H9 (cell line): Measurements from ENCODE around the gene CD19. TPM values are rescaled to one million over a fixed set of nuclear protein-coding genes. Genes with fewer than 3 reads are reported as not detected.

Source experiments
- DNase-seq: peaks from one replicate; pipeline ENCODE4 v3.0.0-alpha.2; 2017
- H2AFZ ChIP-seq: one replicate; pipeline ENCODE4 v1.6.1; 2013; ENCODE audit warnings: mild to moderate bottlenecking, low read length, control low read depth, moderate library complexity
- H2AK5ac ChIP-seq: 2 replicates; pipeline ENCODE4 v1.6.1; 2013; ENCODE audit warnings: low read length, control low read depth, mixed read lengths; ENCODE audit not compliant: insufficient read length
- H2BK120ac ChIP-seq: one replicate; pipeline ENCODE4 v1.6.1; 2013; ENCODE audit warnings: low read depth, mild to moderate bottlenecking, low read length, control low read depth, inconsistent platforms; ENCODE audit not compliant: poor library complexity, severe bottlenecking
- H2BK12ac ChIP-seq: 2 replicates; pipeline ENCODE4 v1.6.1; 2013; ENCODE audit warnings: low read length, control low read depth, mixed read lengths, low read depth; ENCODE audit not compliant: insufficient read length
- H2BK15ac ChIP-seq: 2 replicates; pipeline ENCODE4 v1.6.1; 2013; ENCODE audit warnings: low read depth, low read length, control low read depth
- H2BK20ac ChIP-seq: one replicate; pipeline ENCODE4 v1.6.1; 2013; ENCODE audit warnings: low read depth, mild to moderate bottlenecking, low read length, control low read depth, inconsistent platforms; ENCODE audit not compliant: poor library complexity, severe bottlenecking
- H2BK5ac ChIP-seq: 2 replicates; pipeline ENCODE4 v1.6.1; 2013; ENCODE audit warnings: low read length, control low read depth, mixed read lengths; ENCODE audit not compliant: insufficient read length
- H3K14ac ChIP-seq: 2 replicates; pipeline ENCODE4 v1.6.1; 2013; ENCODE audit warnings: low read length, control low read depth; ENCODE audit not compliant: insufficient read depth
- H3K18ac ChIP-seq: 2 replicates; pipeline ENCODE4 v1.6.1; 2013; ENCODE audit warnings: low read depth, mild to moderate bottlenecking, mixed read lengths, low read length, control low read depth; ENCODE audit not compliant: insufficient read length
- H3K23ac ChIP-seq: 2 replicates; pipeline ENCODE4 v1.6.1; 2013; ENCODE audit warnings: low read length, control low read depth, mixed read lengths, low read depth; ENCODE audit not compliant: insufficient read length
- H3K23me2 ChIP-seq: 2 replicates; pipeline ENCODE4 v1.6.1; 2013; ENCODE audit warnings: low read depth, mild to moderate bottlenecking, mixed read lengths, low read length, control low read depth; ENCODE audit not compliant: insufficient read length, poor library complexity, severe bottlenecking
- H3K27ac ChIP-seq: 2 replicates; pipeline ENCODE4 v1.5.1; 2013; ENCODE audit warnings: low read length, control low read depth, mixed read lengths, low read depth; ENCODE audit not compliant: insufficient read length
- H3K27me3 ChIP-seq: 2 replicates; pipeline ENCODE4 v1.6.1; 2013; ENCODE audit warnings: low read length, control low read depth, inconsistent platforms; ENCODE audit not compliant: insufficient read depth
- H3K4ac ChIP-seq: 2 replicates; pipeline ENCODE4 v1.6.1; 2013; ENCODE audit warnings: low read depth, mild to moderate bottlenecking, control low read depth, inconsistent platforms, low read length, moderate library complexity
- H3K4me1 ChIP-seq: 2 replicates; pipeline ENCODE4 v1.6.1; 2013; ENCODE audit warnings: low read length, control low read depth, inconsistent platforms; ENCODE audit not compliant: insufficient read depth
- H3K4me2 ChIP-seq: 2 replicates; pipeline ENCODE4 v1.6.1; 2013; ENCODE audit warnings: low read length, control low read depth, mixed read lengths; ENCODE audit not compliant: insufficient read length, insufficient read depth
- H3K56ac ChIP-seq: 2 replicates; pipeline ENCODE4 v1.6.1; 2013; ENCODE audit warnings: low read depth, mild to moderate bottlenecking, mixed read lengths, low read length, control low read depth; ENCODE audit not compliant: insufficient read length
- H3K79me1 ChIP-seq: 2 replicates; pipeline ENCODE4 v1.6.1; 2013; ENCODE audit warnings: low read depth, mild to moderate bottlenecking, moderate library complexity, low read length, control low read depth, inconsistent platforms; ENCODE audit not compliant: insufficient read depth, poor library complexity, severe bottlenecking
- H3K79me2 ChIP-seq: 2 replicates; pipeline ENCODE4 v1.6.1; 2013; ENCODE audit warnings: low read length, control low read depth, inconsistent platforms; ENCODE audit not compliant: insufficient read depth
- H3K9ac ChIP-seq: 2 replicates; pipeline ENCODE4 v1.6.1; 2013; ENCODE audit warnings: low read length, control low read depth, mixed read lengths; ENCODE audit not compliant: insufficient read length; ENCODE audit errors: extremely low read depth
- H3K9me3 ChIP-seq: one replicate; pipeline ENCODE4 v1.6.1; 2013; ENCODE audit warnings: low read depth, low read length, inconsistent platforms; ENCODE audit not compliant: control insufficient read depth
- H3T11ph ChIP-seq: one replicate; pipeline ENCODE4 v1.6.1; 2013; ENCODE audit warnings: mild to moderate bottlenecking, low read length, control low read depth, inconsistent platforms
- H4K20me1 ChIP-seq: one replicate; pipeline ENCODE4 v1.6.1; 2013; ENCODE audit not compliant: control insufficient read depth, insufficient read length, insufficient read depth
- H4K5ac ChIP-seq: 2 replicates; pipeline ENCODE4 v1.6.1; 2013; ENCODE audit warnings: low read depth, mild to moderate bottlenecking, mixed read lengths, low read length, control low read depth; ENCODE audit not compliant: insufficient read length
- H4K8ac ChIP-seq: replicated peaks from 2 replicates; pipeline ENCODE4 v1.6.1; 2013; ENCODE audit warnings: low read length, control low read depth, mixed read lengths, low read depth; ENCODE audit not compliant: insufficient read length
- H4K91ac ChIP-seq: 2 replicates; pipeline ENCODE4 v1.6.1; 2013; ENCODE audit warnings: low read depth, mild to moderate bottlenecking, moderate library complexity, mixed read lengths, low read length, control low read depth; ENCODE audit not compliant: insufficient read length
- H3K27ac Mint-ChIP-seq, 3 experiments: 2 replicates in 2 of 3; 3 replicates in 1 of 3; pipeline ENCODE4 v1.8.0; 2020 to 2021; ENCODE audit warnings: mixed read lengths in 3 of 3, mild to moderate bottlenecking in 1 of 3, moderate library complexity in 1 of 3
- H3K27me3 Mint-ChIP-seq: 2 replicates; pipeline ENCODE4 v1.8.0; 2021; ENCODE audit warnings: low read depth, mild to moderate bottlenecking, moderate library complexity, mixed read lengths
- H3K36me3 Mint-ChIP-seq, 3 experiments: 2 replicates in 2 of 3; 3 replicates in 1 of 3; pipeline ENCODE4 v1.8.0; 2020 to 2021; ENCODE audit warnings: low read depth in 3 of 3, mixed read lengths in 3 of 3; ENCODE audit not compliant: insufficient read depth in 1 of 3
- H3K4me1 Mint-ChIP-seq, 2 experiments: 2 replicates each; pipeline ENCODE4 v1.8.0; 2020; ENCODE audit warnings: mixed read lengths in 2 of 2
- H3K4me3 Mint-ChIP-seq, 2 experiments: 2 replicates in 1 of 2; 3 replicates in 1 of 2; pipeline ENCODE4 v1.8.0; 2020 to 2021; ENCODE audit warnings: mild to moderate bottlenecking in 2 of 2, mixed read lengths in 2 of 2, moderate library complexity in 1 of 2
- H3K9me3 Mint-ChIP-seq, 2 experiments: 2 replicates in 1 of 2; 3 replicates in 1 of 2; pipeline ENCODE4 v1.8.0; 2020; ENCODE audit warnings: mild to moderate bottlenecking in 2 of 2, mixed read lengths in 2 of 2, moderate library complexity in 1 of 2
- CTCF ChIP-seq: fragments of 200-600 bp; sonication (generic); conservative IDR thresholded peaks from 3 replicates; pipeline ENCODE4 v1.8.0; 2021; ENCODE audit warnings: antibody characterized with exemption, mild to moderate bottlenecking
- WGBS: extraction: QIAGEN DNeasy Blood & Tissue Kit; methylation state at CpG from one replicate; pipeline ENCODE4 v1.1.7; 2013; ENCODE audit warnings: missing lambda C conversion rate, low lambda C conversion rate, mixed read lengths; ENCODE audit not compliant: insufficient read length; ENCODE audit errors: extremely low coverage; 5-methylcytosine and 5-hydroxymethylcytosine counted together
- total RNA-seq: library from RNA; stranded (reverse); gene quantifications from 2 replicates; pipeline ENCODE4 v1.2.1, GENCODE V29; 2021

CD19 gene
- total RNA-seq, 1 experiment from 2014 or later: 0.50 TPM

GRCh38 chr16:28923652-28924398 is 7.9 kb upstream of the CD19 start:
- Mint-ChIP-seq H3K36me3 (peaks cover 0 to 16% (median 11%) of the 10 kb centered on the region in 3 experiments; a peak in 6 of 7 replicates), H3K27me3 (no peaks in the 10 kb centered on the region), H3K4me3 (peak overlapping the region; percentile 91 to 96), H3K27ac (peak overlapping the region; percentile 97 to 98 (median 97); a peak in 6 of 7 replicates), H3K4me1 (peaks cover 11 to 15% of the 10 kb centered on the region in 2 experiments), H3K9me3 (no peaks in the 10 kb centered on the region)
- no peak for TF ChIP-seq CTCF
- H3K23me2 ChIP-seq: peaks cover 12% of the 10 kb centered on the region
- H3K79me2 ChIP-seq: no peaks in the 10 kb centered on the region
- H2BK5ac ChIP-seq: no peak overlapping the region
- no peak overlapping the region for H4K91ac ChIP-seq
- no peak overlapping the region for H4K8ac ChIP-seq
- no peak overlapping the region for H3K23ac ChIP-seq
- no peak overlapping the region for H2BK120ac ChIP-seq
- no peak overlapping the region for H3K27ac ChIP-seq
- no peak overlapping the region for H3K4ac ChIP-seq
- no peak overlapping the region for H3K56ac ChIP-seq
- peak overlapping the region; percentile 90 for H3K4me2 ChIP-seq
- no peaks in the 10 kb centered on the region for H3K79me1 ChIP-seq
- H3K4me1 ChIP-seq: no peaks in the 10 kb centered on the region
- no peaks in the 10 kb centered on the region for H4K20me1 ChIP-seq
- H4K5ac ChIP-seq: no peak overlapping the region
- H3K14ac ChIP-seq: 0 out of 2 replicates have a peak overlapping the region, but pooled peaks have one; percentile 1
- DNase-seq: no peak
- no peaks in the 10 kb centered on the region for H3K27me3 ChIP-seq
- no peak overlapping the region for H2BK12ac ChIP-seq
- peak overlapping the region; percentile 61 for H3K9ac ChIP-seq
- no CpG with 5 or more reads among the region's 13 CpGs for WGBS
- no peak overlapping the region for H3T11ph ChIP-seq
- H2AK5ac ChIP-seq: no peak overlapping the region
- H2AFZ ChIP-seq: no peak overlapping the region
- H2BK20ac ChIP-seq: no peak overlapping the region
- H3K9me3 ChIP-seq: no peaks in the 10 kb centered on the region
- no peak overlapping the region for H2BK15ac ChIP-seq
- no peak overlapping the region for H3K18ac ChIP-seq
